ENCODE measurements around the gene TMEM237.

TMEM237 gene

GRCh38 chr2:201639205-201639604 is 4.1 kb downstream of the TMEM237 start:
- no peak for DNase-seq

- DNase-seq: no peak
These were observed 5.0 kb downstream of the TMEM237 start for GRCh38 chr2:201638326-201638725.

GRCh38 chr2:201633661-201634249 is 9.5 kb downstream of the TMEM237 start:
- no peak for DNase-seq

- no peak for DNase-seq
These were observed 12.3 kb downstream of the TMEM237 start for GRCh38 chr2:201631041-201631440.

- DNase-seq: no peak
These were observed 12.7 kb downstream of the TMEM237 start for GRCh38 chr2:201630577-201630976.

GRCh38 chr2:201628545-201628944 is 14.8 kb downstream of the TMEM237 start:
- no peak for DNase-seq

GRCh38 chr2:201622306-201622970 is 20.9 kb downstream of the TMEM237 start:
- DNase-seq: no peak

GRCh38 chr2:201621293-201621999 is 21.9 kb downstream of the TMEM237 start:
- no peak for DNase-seq

- no peak for DNase-seq
These were observed 24.3 kb downstream of the TMEM237 start for GRCh38 chr2:201618744-201619662.

- DNase-seq: no peak
These were observed 35.3 kb downstream of the TMEM237 start for GRCh38 chr2:201608021-201608420.

- DNase-seq: no peak
These were observed 35.7 kb downstream of the TMEM237 start for GRCh38 chr2:201607568-201607967.

- DNase-seq: no peak
These were observed 42.4 kb downstream of the TMEM237 start for GRCh38 chr2:201600906-201601305.

- DNase-seq: no peak
These were observed 45.9 kb downstream of the TMEM237 start for GRCh38 chr2:201597397-201597796.

- no peak for DNase-seq
These were observed 62.8 kb downstream of the TMEM237 start for GRCh38 chr2:201580486-201580885.

- DNase-seq: no peak
These were observed 63.8 kb downstream of the TMEM237 start for GRCh38 chr2:201579536-201579935.

- DNase-seq: no peak
These were observed 67.3 kb downstream of the TMEM237 start for GRCh38 chr2:201575971-201576370.

- DNase-seq: no peak
These were observed 68.5 kb downstream of the TMEM237 start for GRCh38 chr2:201574766-201575165.

- DNase-seq: no peak
These were observed 70.3 kb downstream of the TMEM237 start for GRCh38 chr2:201572846-201573508.

All from activated CD4-positive, alpha-beta T cell treated with anti-CD3 and anti-CD28 coated beads for 4 hours (primary cell).